HG02970 (cell line): ENCODE results near the gene OR6B3.
"Not testable (repeated sequence)": the region's sequence is repeated elsewhere in the genome, so short reads cannot be mapped to it uniquely, and the experiment has no call there.

Source experiments
- ATAC-seq: cut with Tn5 transposase; IDR thresholded peaks from one replicate; pipeline ENCODE4 v1.9.1; 2021; ENCODE audit warnings: mild to moderate bottlenecking, moderate library complexity, moderate number of reproducible peaks; ENCODE audit not compliant: unreplicated experiment, low FRiP score

OR6B3 gene

DNA sequence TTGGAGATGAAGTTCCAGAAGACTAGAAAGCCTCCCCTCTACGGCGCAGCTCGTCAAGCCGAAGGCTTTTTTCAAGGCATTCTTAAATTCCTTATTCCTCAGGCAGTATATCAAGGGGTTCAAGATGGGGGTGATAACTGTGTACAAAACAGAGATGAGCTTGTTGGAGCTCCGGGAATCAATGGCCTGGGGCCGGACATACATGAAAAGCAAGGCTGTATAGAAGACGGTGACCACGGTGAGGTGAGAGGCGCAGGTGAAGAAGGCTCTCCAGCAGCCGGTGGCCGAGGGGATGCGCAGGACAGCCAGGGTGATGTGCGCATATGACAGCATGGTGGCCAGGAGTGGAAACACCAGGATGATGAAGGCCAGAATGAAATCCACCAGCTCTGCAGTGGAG, 8.2 kb downstream of the OR6B3 start:
- no peak for ATAC-seq

DNA sequence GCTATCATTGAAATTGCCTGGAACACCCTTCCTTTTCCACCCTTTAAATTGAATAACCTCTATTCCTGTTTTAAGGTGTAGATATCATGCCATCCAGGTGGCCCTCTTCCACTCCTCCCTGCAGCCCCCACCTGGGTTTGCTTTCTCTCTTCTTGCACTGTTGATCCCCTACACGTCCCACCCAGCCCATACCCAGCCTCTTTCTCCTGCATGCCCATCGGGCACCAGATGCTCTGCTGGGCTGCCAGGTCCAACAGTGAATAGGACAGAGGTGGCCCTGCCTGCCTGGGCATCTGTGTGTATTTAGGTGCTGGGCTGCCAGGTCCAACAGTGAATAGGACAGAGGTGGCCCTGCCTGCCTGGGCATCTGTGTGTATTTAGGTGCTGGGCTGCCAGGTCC, 9.2 kb downstream of the OR6B3 start:
- ATAC-seq = not testable (repeated sequence)

GRCh38 chr2:240043279-240043989, 9.9 kb downstream of the OR6B3 start:
- ATAC-seq = no peak

- no peak for ATAC-seq
Observed at GRCh38 chr2:240042740-240043139, 10.6 kb downstream of the OR6B3 start.

DNA sequence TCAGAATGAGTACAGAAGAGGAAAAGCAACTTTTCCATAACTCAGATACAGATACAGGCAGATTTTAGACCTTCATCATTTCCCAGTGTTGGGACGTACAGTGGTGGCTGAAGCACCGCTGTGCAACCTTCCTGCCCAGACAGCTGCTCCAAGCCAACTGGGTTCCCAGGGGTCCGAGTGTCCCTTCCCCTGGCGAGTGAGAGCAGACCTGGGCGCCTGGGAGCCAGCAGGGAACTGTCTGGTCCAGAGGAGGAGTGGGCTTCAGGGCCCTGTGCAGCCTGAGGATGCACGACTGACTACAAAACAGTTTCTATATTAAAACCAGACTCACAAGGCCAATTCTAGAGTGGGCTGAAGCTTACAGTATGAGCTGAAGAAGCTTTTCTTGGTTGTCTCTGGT, 12.0 kb downstream of the OR6B3 start:
- no peak for ATAC-seq

- ATAC-seq = no peak
Observed at GRCh38 chr2:240037358-240037757, 16.0 kb downstream of the OR6B3 start.

- ATAC-seq = no peak
Observed at GRCh38 chr2:240033330-240033678, 20.0 kb downstream of the OR6B3 start.

DNA sequence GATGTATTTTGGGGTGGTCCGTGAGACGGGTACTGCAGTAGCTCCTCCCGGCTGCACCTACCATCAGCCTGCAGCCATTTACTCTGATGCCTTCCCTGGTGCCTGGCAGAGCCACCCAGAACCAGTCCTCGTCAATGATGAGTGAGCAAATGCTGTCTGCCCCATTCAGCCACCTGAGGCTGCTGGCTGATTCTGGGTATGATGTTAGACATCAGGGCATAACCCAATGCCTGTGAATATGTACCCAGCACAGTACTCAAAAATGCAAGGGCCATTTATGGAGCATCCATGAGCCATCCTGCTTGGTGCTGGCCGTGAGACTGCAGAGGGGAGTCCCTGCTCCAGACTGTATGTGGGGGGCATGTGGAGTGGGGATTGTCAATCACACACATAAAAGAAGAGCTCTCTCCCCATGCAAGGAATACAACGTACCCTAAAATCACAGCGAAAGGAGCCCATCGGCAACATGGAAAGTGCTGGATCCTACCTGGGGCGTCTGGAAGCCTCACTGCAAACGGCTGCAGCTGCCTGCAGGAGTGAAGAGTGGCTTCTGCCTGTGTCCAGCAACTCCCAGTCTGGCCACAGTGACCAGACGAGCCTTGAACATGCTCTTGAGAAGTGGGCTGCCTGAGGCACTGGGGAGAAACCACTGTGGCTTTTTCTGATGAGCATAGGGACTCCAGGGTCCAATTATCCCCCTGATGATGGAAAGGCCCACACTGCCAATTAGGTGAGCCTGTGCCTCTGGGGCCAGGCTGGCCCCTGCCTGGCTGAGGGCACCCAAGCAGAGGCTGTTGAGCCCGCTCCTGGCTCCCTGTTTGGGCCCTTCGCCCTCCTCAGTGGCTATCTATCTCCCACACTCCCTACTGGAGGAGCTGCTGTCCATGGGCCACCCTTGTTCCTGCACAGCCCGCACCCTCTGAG, 20.7 kb downstream of the OR6B3 start:
- ATAC-seq = no peak

GRCh38 chr2:240030379-240031094, 22.8 kb downstream of the OR6B3 start, which contains the start of gene OR6B2:
Gene OR6B2, minus strand, starts transcription at chr2:240030429. Its CDS starts 0 bp downstream, at chr2:240030429.
- ATAC-seq = no peak

GRCh38 chr2:240024766-240025165, 28.6 kb downstream of the OR6B3 start:
- peak; percentile 16 for ATAC-seq

- no peak for ATAC-seq
Observed at GRCh38 chr2:240023792-240024191, 29.5 kb downstream of the OR6B3 start.

DNA sequence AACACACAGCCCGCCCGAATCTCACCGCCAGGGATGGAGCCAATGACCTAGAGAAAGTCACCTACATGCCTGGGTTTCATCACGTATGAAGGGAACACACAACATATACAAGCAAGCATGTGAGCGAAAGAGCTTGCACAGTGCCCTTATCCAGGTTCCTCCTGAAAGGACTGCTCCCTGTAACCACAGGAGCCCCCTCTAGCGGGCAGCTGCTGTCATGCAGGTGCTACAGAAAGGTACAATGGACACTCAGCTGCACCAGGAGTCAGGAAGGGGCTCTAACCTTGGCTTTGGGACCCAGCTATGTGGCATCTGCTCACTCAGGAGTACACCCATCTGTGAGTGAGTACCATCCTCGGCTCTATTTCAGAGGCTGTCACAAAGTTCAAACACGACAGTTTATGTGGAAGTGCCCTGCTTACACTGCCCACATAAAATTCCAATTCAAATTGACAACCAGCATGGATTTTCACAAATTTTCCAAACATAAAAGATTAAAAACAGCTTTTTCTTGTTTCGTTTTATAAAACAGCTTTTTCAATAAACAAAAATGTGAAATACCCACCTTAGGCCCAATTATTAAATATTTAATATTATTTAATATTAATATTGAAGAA, 31.7 kb downstream of the OR6B3 start:
- ATAC-seq = no peak

DNA sequence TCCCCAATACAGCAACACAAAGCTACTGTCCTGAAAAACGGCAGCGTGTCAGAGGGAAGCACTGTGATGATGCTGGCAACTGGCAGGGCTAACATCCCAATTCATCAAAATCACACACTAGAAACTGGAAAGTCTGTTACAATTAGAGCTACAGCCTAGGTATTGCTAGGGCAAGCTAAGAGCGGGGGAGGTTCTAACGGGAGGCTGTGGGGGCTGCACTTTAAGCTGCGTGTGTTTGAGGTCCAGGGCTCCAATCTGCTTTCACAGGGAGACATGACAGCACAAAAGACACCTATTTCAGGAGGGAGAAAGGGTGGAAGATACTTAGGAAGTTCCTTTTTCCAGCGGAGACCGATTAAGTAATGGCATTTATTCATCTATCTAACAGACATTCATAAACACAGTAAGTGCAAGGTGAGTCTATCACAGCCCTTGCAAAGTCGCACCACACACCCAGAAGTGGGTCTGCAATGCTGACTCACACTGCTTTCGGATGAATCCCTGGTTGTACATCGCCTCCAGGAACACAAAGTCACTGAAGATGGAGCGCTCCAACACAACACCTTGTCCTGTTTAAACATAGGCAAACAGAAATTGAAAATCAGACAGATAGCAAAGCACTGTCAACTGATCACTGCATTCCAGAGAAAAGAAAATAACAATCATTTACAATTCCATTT, 35.1 kb downstream of the OR6B3 start:
- ATAC-seq = no peak

DNA sequence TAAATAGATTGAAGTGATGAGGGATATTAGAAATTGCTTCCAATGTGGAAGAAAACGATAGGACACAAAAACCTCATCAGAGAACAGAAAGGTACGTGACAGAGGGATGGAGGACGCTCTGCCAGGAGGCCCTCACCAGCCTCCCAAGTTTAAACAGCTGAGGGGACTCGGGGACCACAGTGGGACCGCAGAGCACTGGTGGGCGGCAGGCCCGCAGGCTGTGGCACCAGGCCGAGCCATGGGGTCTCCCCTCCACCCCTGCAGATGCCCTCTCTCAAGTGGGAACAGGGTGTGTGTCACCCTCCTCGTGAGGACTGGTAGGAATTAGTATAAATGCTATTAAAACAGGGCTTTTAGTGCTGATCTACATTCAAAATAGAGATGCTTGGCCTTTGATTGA, 39.0 kb downstream of the OR6B3 start:
- ATAC-seq = no peak

GRCh38 chr2:240013343-240013742, 40.0 kb downstream of the OR6B3 start:
- no peak for ATAC-seq

DNA sequence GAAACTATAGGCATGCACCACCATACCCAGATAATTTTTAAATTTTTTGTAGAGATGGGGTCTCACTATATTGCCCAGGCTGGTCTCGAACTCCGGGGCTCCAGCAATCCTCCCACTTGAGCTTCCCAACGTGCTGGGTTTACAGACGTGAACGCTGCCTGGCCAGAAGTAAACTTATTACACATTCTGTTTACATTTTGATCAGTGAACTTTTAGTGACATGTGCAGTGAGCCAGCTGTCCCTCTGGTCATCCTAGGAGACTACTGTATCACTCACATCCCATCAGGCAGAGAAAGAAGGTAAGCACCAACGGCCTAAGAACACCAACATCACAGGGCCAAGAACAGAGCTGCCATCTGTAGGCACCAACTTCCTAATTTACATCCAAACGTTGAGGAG, 50.3 kb downstream of the OR6B3 start:
- ATAC-seq = no peak

DNA sequence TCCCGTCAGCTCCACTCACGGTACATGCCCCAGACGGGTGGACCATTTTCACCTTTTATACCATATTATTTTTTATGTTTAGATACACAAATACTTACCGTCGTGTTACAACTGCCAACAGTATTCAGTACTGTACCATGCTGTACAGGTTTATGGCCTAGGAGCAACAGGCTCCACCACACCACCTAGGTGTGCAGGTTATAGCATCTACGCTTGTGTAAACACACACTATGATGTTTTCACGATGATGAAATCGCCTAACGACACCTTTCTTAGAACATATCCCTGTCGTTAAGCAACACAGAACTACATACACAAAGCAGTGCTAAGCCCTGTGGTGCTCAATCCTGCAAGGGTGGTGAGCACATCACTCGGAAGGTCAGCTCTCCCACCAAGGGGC, 52.6 kb downstream of the OR6B3 start:
- no peak for ATAC-seq

DNA sequence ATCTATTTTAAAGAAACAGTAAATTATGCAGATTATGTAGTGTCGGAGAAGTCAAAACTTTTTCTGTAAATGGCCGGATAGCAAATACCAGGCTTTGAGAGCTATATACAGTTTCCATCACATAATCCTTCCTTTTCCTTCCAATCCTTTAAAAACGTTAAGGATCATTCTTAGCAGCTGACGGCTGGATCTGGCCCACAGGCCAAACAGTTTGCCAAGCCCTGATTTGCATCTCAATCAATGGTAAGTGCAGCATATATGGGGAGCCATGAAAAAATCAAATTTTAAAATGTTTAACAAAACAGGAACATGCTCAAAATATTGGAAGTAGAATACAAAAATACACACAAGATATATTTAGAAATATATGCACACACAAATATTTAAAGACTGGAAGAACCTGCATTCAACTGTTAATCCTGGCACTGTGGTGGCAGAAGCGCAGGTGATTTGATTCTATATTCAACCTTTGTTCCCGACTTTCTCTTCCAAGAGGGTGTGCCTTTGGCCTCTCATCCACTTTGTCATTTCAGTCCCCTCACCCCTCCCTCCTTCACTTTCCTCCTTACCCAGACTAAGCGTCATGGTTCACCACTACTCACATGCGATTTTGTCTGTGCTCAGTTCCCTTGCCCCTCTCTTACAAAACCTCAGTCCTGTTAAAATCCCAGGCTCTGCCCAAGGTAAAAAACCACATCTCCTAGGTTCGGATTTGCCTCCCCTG, 55.5 kb downstream of the OR6B3 start:
- ATAC-seq = no peak
